ENCODE data around the gene PAAF1. TPM values are rescaled to one million over a fixed set of nuclear protein-coding genes. Genes with fewer than 3 reads are reported as not detected.

Gene PAAF1
- total and polyA plus RNA-seq, 2 experiments from 2014 or later = 13.6 to 18.1 TPM

DNA sequence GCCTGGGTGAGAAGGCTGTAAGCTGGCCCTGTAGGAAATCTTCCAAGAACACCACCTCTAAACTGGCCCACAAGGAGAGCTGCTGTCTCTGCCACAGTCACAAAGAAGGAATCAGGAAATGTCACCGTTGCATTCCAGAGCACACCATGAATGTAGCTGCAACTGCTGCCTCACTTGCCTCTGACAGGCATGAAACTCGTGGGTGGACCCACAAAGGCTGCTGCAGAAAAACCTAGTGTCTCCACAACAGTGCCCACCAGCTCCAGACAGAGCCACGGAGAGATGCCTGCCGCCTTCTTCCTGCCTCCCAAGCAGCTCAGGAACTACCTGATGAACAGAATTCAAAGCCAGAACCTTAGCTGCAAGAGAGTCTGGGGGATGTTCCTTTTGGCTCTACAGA is 84.5 kb downstream of the PAAF1 start (continued):
- TF ChIP-seq ZNF462 (CRISPR knock-in tag; IDR thresholded peaks at IDR 0.05) (no peak), EZH2 (IDR thresholded peaks at IDR 0.05; ENCODE audit: low read depth, unreplicated experiment) (no peak), ZNF114 (CRISPR knock-in tag; IDR thresholded peaks at IDR 0.05) (no peak), CREB1 (CRISPR knock-in tag; IDR thresholded peaks at IDR 0.05; ENCODE audit: low read depth) (no peak), POLR2AphosphoS5 (IDR thresholded peaks at IDR 0.05; ENCODE audit: low read depth) (no peak)

- TF ChIP-seq, protein P1, sequence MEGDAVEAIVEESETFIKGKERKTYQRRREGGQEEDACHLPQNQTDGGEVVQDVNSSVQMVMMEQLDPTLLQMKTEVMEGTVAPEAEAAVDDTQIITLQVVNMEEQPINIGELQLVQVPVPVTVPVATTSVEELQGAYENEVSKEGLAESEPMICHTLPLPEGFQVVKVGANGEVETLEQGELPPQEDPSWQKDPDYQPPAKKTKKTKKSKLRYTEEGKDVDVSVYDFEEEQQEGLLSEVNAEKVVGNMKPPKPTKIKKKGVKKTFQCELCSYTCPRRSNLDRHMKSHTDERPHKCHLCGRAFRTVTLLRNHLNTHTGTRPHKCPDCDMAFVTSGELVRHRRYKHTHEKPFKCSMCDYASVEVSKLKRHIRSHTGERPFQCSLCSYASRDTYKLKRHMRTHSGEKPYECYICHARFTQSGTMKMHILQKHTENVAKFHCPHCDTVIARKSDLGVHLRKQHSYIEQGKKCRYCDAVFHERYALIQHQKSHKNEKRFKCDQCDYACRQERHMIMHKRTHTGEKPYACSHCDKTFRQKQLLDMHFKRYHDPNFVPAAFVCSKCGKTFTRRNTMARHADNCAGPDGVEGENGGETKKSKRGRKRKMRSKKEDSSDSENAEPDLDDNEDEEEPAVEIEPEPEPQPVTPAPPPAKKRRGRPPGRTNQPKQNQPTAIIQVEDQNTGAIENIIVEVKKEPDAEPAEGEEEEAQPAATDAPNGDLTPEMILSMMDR (conservative IDR thresholded peaks at IDR 0.05; ENCODE audit: low read depth in 2 of 2) = no peak
- TF ChIP-seq ZNF331 (CRISPR knock-in tag; IDR thresholded peaks at IDR 0.05; ENCODE audit: low read depth) = no peak
Observed at GRCh38 chr11:73962101-73962705, 85.4 kb downstream of the PAAF1 start.

More at GRCh38 chr11:73962101-73962705, 85.4 kb downstream of the PAAF1 start:
- no peaks in the 10 kb centered on the region for H3K9me2 ChIP-seq (ENCODE audit: insufficient read depth)
- H3K36me3 ChIP-seq (ENCODE audit: insufficient read depth) = no peaks in the 10 kb centered on the region
- Mint-ChIP-seq H3K27ac (no peak overlapping the region), H3K9me3 (no peaks in the 10 kb centered on the region; the same call in 2 of the 3 replicates), H3K4me3 (no peak overlapping the region), H3K4me1 (peaks cover 14% of the 10 kb centered on the region), H3K36me3 (ENCODE audit: low read depth) (no peaks in the 10 kb centered on the region), H3K27me3 (ENCODE audit: insufficient read depth, low read depth, poor library complexity) (peaks cover 22% of the 10 kb centered on the region)
- H3K4me2 ChIP-seq = no peak overlapping the region
- no peak overlapping the region for H2AFZ ChIP-seq
- 0 out of 2 replicates have a peak, but pooled peaks cover 3% of the 10 kb centered on the region for H3F3A ChIP-seq (replicated peaks; ENCODE audit: low read depth)
- no peaks in the 10 kb centered on the region for H3K79me2 ChIP-seq (replicated peaks; ENCODE audit: insufficient read depth)
- no peaks in the 10 kb centered on the region for H3K27me3 ChIP-seq (ENCODE audit: insufficient read depth)
- no peaks in the 10 kb centered on the region for H4K20me1 ChIP-seq (replicated peaks; ENCODE audit: insufficient read depth)
- H3K27ac ChIP-seq (ENCODE audit: low read depth) = no peak overlapping the region
- H3K4me1 ChIP-seq (ENCODE audit: insufficient read depth) = peaks cover 4% of the 10 kb centered on the region; the same call in 1 of the 2 replicates
- ATAC-seq (no peak), DNase-seq (ENCODE audit: low spot score) (no peak)
- no peak overlapping the region for H3K4me3 ChIP-seq
